A673 (cell line): Measurements from ENCODE around the gene PPARGC1A. TPM values are rescaled to one million over a fixed set of nuclear protein-coding genes. Genes with fewer than 3 reads are reported as not detected.

Experiments
- BruUV-seq: library from RNA; stranded (reverse); fragments of 400-500 nt; replicated peaks from 2 replicates; lab custom pipeline; 2021; lab: Mats Ljungman, UMichigan
- CTCF ChIA-PET: fragments of 300-600 bp; sonication (Branson Sonifier 250); formaldehyde crosslinking; loops from one replicate; lab custom pipeline; 2022; ENCODE audit warnings: antibody characterized with exemption; lab: Charles Lee
- POLR2A ChIA-PET: fragments of 300-600 bp; sonication (Branson Sonifier 250); formaldehyde crosslinking; loops from one replicate; lab custom pipeline; 2022; ENCODE audit warnings: antibody characterized with exemption; ENCODE audit not compliant: low non-redundant PET; lab: Charles Lee
- DNase-seq: peaks from one replicate; pipeline ENCODE4 v3.0.0-alpha.2; 2015; ENCODE audit warnings: low spot score
- H3K27ac ChIP-seq: fragments of 200-600 bp; sonication (generic); 2 replicates; pipeline ENCODE4 v1.5.1; 2016; ENCODE audit warnings: mixed run types, low read depth, mild to moderate bottlenecking, mixed read lengths, antibody characterized with exemption, low read length; ENCODE audit not compliant: poor library complexity, severe bottlenecking
- H3K27me3 ChIP-seq: fragments of 200-600 bp; sonication (generic); replicated peaks from 2 replicates; pipeline ENCODE4 v1.6.1; 2017; ENCODE audit warnings: mixed run types, low read depth, mild to moderate bottlenecking, mixed read lengths, antibody characterized with exemption, low read length; ENCODE audit not compliant: insufficient read depth, poor library complexity
- H3K36me3 ChIP-seq: fragments of 200-600 bp; sonication (generic); 2 replicates; pipeline ENCODE4 v1.6.1; 2016; ENCODE audit warnings: mixed run types, mild to moderate bottlenecking, mixed read lengths, antibody characterized with exemption, low read length; ENCODE audit not compliant: insufficient read depth, poor library complexity, severe bottlenecking
- H3K4me1 ChIP-seq: fragments of 200-600 bp; sonication (generic); 2 replicates; pipeline ENCODE4 v1.6.1; 2017; ENCODE audit warnings: mixed run types, mild to moderate bottlenecking, mixed read lengths, antibody characterized with exemption, low read length; ENCODE audit not compliant: insufficient read depth, poor library complexity, severe bottlenecking
- H3K4me3 ChIP-seq: fragments of 200-600 bp; sonication (generic); 2 replicates; pipeline ENCODE4 v1.5.1; 2016; ENCODE audit warnings: low read depth, mixed run types, mild to moderate bottlenecking, mixed read lengths, low read length; ENCODE audit not compliant: poor library complexity, severe bottlenecking
- H3K9me3 ChIP-seq: fragments of 200-600 bp; sonication (generic); 2 replicates; pipeline ENCODE4 v1.6.1; 2016; ENCODE audit warnings: mixed run types, low read depth, mild to moderate bottlenecking, mixed read lengths, antibody characterized with exemption, low read length; ENCODE audit not compliant: poor library complexity, severe bottlenecking
- CTCF ChIP-seq: fragments of 300-800, 200-600 bp; sonication (generic); conservative IDR thresholded peaks from 2 replicates; pipeline ENCODE4 v1.5.1; 2017; ENCODE audit warnings: low read depth, mild to moderate bottlenecking, antibody characterized with exemption, low read length, moderate library complexity, mixed read lengths
- EZH2 ChIP-seq: fragments of 200-600 bp; sonication (generic); IDR thresholded peaks from 2 replicates; pipeline ENCODE4 v1.6.1; 2017; ENCODE audit warnings: borderline replicate concordance, low read depth, mild to moderate bottlenecking, mixed read lengths, antibody characterized with exemption, low read length; ENCODE audit not compliant: poor library complexity, severe bottlenecking
- intact Hi-C: fragments of 100-400 bp; cut with micrococcal nuclease; formaldehyde crosslinking; loops from one replicate; pipeline ENCODE4 v1.10.0; 2022; ENCODE audit not compliant: unreplicated experiment
- total RNA-seq: library from RNA; stranded (reverse); gene quantifications from 2 replicates; pipeline ENCODE4 v1.2.3, GENCODE V29; 2021

Gene PPARGC1A
- total RNA-seq, 1 experiment from 2014 or later: not detected

- no peak for TF ChIP-seq CTCF
- no peak for TF ChIP-seq EZH2
- CTCF ChIA-PET: no interaction called here
- no peaks in the 10 kb centered on the region for H3K9me3 ChIP-seq
- no peaks in the 10 kb centered on the region for H3K27me3 ChIP-seq
- BruUV-seq: no TSS peak
- H3K36me3 ChIP-seq: no peaks in the 10 kb centered on the region
- POLR2A ChIA-PET: no interaction called here
- DNase-seq: no peak
- H3K4me3 ChIP-seq: no peak overlapping the region
- H3K4me1 ChIP-seq: no peaks in the 10 kb centered on the region
- intact Hi-C loops: no loop called here
- no peak overlapping the region for H3K27ac ChIP-seq
Measured at GRCh38 chr4:23838607-23839006, 51.2 kb downstream of the PPARGC1A start.

GRCh38 chr4:23838131-23838530 lies 51.7 kb downstream of the PPARGC1A start:
- CTCF ChIA-PET: no interaction called here
- no peak for DNase-seq
- POLR2A ChIA-PET: no interaction called here
- Histone ChIP-seq H3K4me1 (no peaks in the 10 kb centered on the region), H3K36me3 (no peaks in the 10 kb centered on the region), H3K4me3 (no peak overlapping the region), H3K9me3 (no peaks in the 10 kb centered on the region), H3K27me3 (no peaks in the 10 kb centered on the region), H3K27ac (no peak overlapping the region)
- no TSS peak for BruUV-seq
- intact Hi-C loops: no loop called here
- TF ChIP-seq EZH2 (no peak), CTCF (no peak)

DNA sequence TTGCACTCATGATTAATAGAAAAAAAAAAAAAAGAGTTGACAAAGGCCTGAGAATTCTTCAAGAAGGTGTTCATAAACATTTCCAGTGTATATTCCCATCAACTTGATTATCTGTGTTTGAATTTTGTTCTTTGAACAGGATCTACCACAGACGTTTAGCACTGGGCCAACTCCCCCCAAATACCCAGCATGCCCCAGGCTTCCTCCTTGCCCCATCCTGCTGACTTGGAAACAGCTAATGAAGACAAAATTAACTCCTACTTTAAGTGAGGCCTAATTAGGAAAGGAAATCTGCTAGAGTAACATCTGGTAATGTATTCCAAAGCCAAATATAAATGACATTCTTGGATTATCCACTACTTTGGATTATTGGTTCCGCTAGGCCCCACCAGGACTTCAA lies 52.5 kb downstream of the PPARGC1A start:
- H3K27me3 ChIP-seq: no peaks in the 10 kb centered on the region
- no TSS peak for BruUV-seq
- CTCF ChIA-PET: no interaction called here
- DNase-seq: no peak
- H3K36me3 ChIP-seq: no peaks in the 10 kb centered on the region
- no peak overlapping the region for H3K4me3 ChIP-seq
- no peaks in the 10 kb centered on the region for H3K4me1 ChIP-seq
- H3K27ac ChIP-seq: no peak overlapping the region
- intact Hi-C loops: no loop called here
- no peaks in the 10 kb centered on the region for H3K9me3 ChIP-seq
- POLR2A ChIA-PET: no interaction called here
- no peak for TF ChIP-seq CTCF
- TF ChIP-seq EZH2: no peak
